ENCODE results near the gene CENPH. TPM values are rescaled to one million over a fixed set of nuclear protein-coding genes. Genes with fewer than 3 reads are reported as not detected.
"Not testable (repeated sequence)": the region's sequence is repeated elsewhere in the genome, so short reads cannot be mapped to it uniquely, and the experiment has no call there.

The CENPH gene
- total RNA-seq, 4 donors from 2014 or later = 4.8 to 10.4 (median 9.0) TPM

GRCh38 chr5:69250593-69250992, 61.2 kb downstream of the CENPH start:
- DNase-seq = no peak
- Histone ChIP-seq H3K27ac (no peak overlapping the region), H3K4me3 (no peak overlapping the region), H3K36me3 (peaks cover 0 to 48% (median 0%) of the 10 kb centered on the region in 3 donors), H3K4me1 (no peaks in the 10 kb centered on the region), H3K9me3 (no peaks in the 10 kb centered on the region), H3K27me3 (no peaks in the 10 kb centered on the region)
- 94 to 100% methylated on average over 2 of the region's 2 CpGs for WGBS, 2 donors
- TF ChIP-seq POLR2A (IDR thresholded peaks at IDR 0.05) (no peak), CTCF (IDR thresholded peaks at IDR 0.05) (no peak)
- intact Hi-C loops (cut with DNase I) = no loop called here

GRCh38 chr5:69252437-69252836, 63.1 kb downstream of the CENPH start:
- no peak for DNase-seq
- Histone ChIP-seq H3K27me3 (no peaks in the 10 kb centered on the region), H3K36me3 (peaks cover 0 to 67% (median 0%) of the 10 kb centered on the region in 3 donors), H3K27ac (no peak overlapping the region), H3K4me3 (no peak overlapping the region), H3K9me3 (no peaks in the 10 kb centered on the region), H3K4me1 (no peaks in the 10 kb centered on the region)
- intact Hi-C loops (cut with DNase I) = no loop called here
- 76 to 83% methylated on average over 3 of the region's 3 CpGs for WGBS, 2 donors
- TF ChIP-seq CTCF (IDR thresholded peaks at IDR 0.05) = no peak
- no peak for TF ChIP-seq POLR2A (IDR thresholded peaks at IDR 0.05)

- H3K9me3 ChIP-seq; H3K4me1 ChIP-seq; H3K4me3 ChIP-seq; H3K27me3 ChIP-seq; H3K27ac ChIP-seq; intact Hi-C loops (cut with DNase I); DNase-seq: not testable (repeated sequence)
- peaks cover 0 to 94% (median 4%) of the 10 kb centered on the region in 3 donors for H3K36me3 ChIP-seq
- WGBS, 2 donors = 72 to 90% methylated on average over 4 of the region's 4 CpGs
Measured at GRCh38 chr5:69255940-69256339, 66.6 kb downstream of the CENPH start.

GRCh38 chr5:69257577-69257976, 68.2 kb downstream of the CENPH start:
- DNase-seq = no peak
- H3K4me3 ChIP-seq = no peak overlapping the region
- H3K27me3 ChIP-seq = no peaks in the 10 kb centered on the region
- H3K36me3 ChIP-seq = peaks cover 0 to 97% (median 4%) of the 10 kb centered on the region in 3 donors
- no peaks in the 10 kb centered on the region for H3K4me1 ChIP-seq
- intact Hi-C loops (cut with DNase I) = no loop called here
- WGBS, 2 donors = 94 to 100% methylated on average over 1 of the region's 1 CpG
- no peaks in the 10 kb centered on the region for H3K9me3 ChIP-seq
- TF ChIP-seq POLR2A (IDR thresholded peaks at IDR 0.05) = no peak
- no peak for TF ChIP-seq CTCF (IDR thresholded peaks at IDR 0.05)
- no peak overlapping the region for H3K27ac ChIP-seq

Small RNAs within 50 kb of the gene (small RNA-seq; reads per million reads assigned to genes)
- 0 reads per million in 4 donors for gene SNORA50D

Other genes starting within 250 kb of the CENPH start
- gene SLC30A5, start 95.6 kb upstream of the CENPH start, total RNA-seq = 10 to 100 TPM; 19.4 to 43.5 (median 37.9) TPM
- gene CCNB1, start 22.4 kb upstream of the CENPH start, total RNA-seq = 10 to 100 TPM; 26.7 to 96.0 (median 57.1) TPM
- 10 to 100 TPM; 21.8 to 40.7 (median 32.2) TPM for gene CDK7, start 45.3 kb downstream of the CENPH start, total RNA-seq
- gene CCDC125, start 143.2 kb downstream of the CENPH start, total RNA-seq = 1 to 10 TPM; 4.4 to 6.5 (median 5.3) TPM
- gene AK6, start 179.9 kb downstream of the CENPH start, total RNA-seq = 10 to 100 TPM; 10.7 to 23.0 (median 13.8) TPM
- 10 to 100 TPM; 25.4 to 42.2 (median 37.7) TPM for gene TAF9, start 179.9 kb downstream of the CENPH start, total RNA-seq
- 10 to 100 TPM in 3 of 4 donors, 1 to 10 TPM in 1; 4.9 to 18.3 (median 10.9) TPM for gene RAD17, start 180.2 kb downstream of the CENPH start, total RNA-seq
- gene MARVELD2, start 225.5 kb downstream of the CENPH start, total RNA-seq = 10 to 100 TPM; 12.4 to 24.5 (median 18.2) TPM

Data from esophagus squamous epithelium (tissue), 5 donors.